ENCODE results near the gene TMEM63C. TPM values are rescaled to one million over a fixed set of nuclear protein-coding genes. Genes with fewer than 3 reads are reported as not detected.

TMEM63C gene
- total and polyA plus RNA-seq, 2 donors: 0.24 to 0.64 TPM

- Histone ChIP-seq H3K36me3 (ENCODE audit: control insufficient read depth in 2 of 2, insufficient read depth in 2 of 2, low read length in 1 of 2) (no peaks in the 10 kb centered on the region), H3K27me3 (ENCODE audit: control insufficient read depth in 2 of 2, insufficient read depth in 1 of 2, low read length in 1 of 2) (peaks cover 0 to 2% of the 10 kb centered on the region in 2 donors), H3K4me1 (ENCODE audit: control insufficient read depth in 2 of 2, insufficient read depth in 2 of 2, low read length in 2 of 2) (no peaks in the 10 kb centered on the region), H3K9me3 (ENCODE audit: control insufficient read depth in 2 of 2, insufficient read depth in 1 of 2, low read length in 1 of 2) (no peaks in the 10 kb centered on the region), H3K4me3 (ENCODE audit: low read length in 2 of 2) (no peak overlapping the region), H3K27ac (ENCODE audit: low read depth in 1 of 2, low read length in 1 of 2) (no peak overlapping the region)
- no peak for DNase-seq (ENCODE audit: low read depth in 6 of 9, low spot score in 9 of 9)
- WGBS: 73% methylated on average over 5 of the region's 5 CpGs
These were observed 22.2 kb downstream of the TMEM63C start for GRCh38 chr14:77203611-77204458.

DNA sequence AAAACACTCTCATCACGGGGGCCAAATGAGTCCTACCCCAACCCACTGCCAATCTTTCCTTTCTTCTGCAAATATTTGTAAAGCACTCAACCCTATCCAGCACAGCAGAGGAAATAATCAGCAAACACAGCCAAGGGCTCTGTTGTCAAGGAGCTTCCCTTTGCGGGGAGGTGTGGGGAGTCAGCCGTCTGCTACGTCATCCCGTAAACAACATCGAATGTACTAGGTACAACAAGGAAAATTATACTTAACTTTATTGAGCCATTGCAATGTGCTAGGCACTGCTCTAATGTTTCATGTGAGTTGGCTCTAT, 22.8 kb downstream of the TMEM63C start:
- Histone ChIP-seq H3K27ac (ENCODE audit: low read depth in 1 of 2, low read length in 1 of 2) (no peak overlapping the region), H3K4me1 (ENCODE audit: control insufficient read depth in 2 of 2, insufficient read depth in 2 of 2, low read length in 2 of 2) (no peaks in the 10 kb centered on the region), H3K9me3 (ENCODE audit: control insufficient read depth in 2 of 2, insufficient read depth in 1 of 2, low read length in 1 of 2) (no peaks in the 10 kb centered on the region), H3K4me3 (ENCODE audit: low read length in 2 of 2) (no peak overlapping the region), H3K27me3 (ENCODE audit: control insufficient read depth in 2 of 2, insufficient read depth in 1 of 2, low read length in 1 of 2) (peaks cover 0 to 2% of the 10 kb centered on the region in 2 donors), H3K36me3 (ENCODE audit: control insufficient read depth in 2 of 2, insufficient read depth in 2 of 2, low read length in 1 of 2) (no peaks in the 10 kb centered on the region)
- no peak for DNase-seq (ENCODE audit: low read depth in 6 of 9, low spot score in 9 of 9)
- 85% methylated on average over 6 of the region's 6 CpGs for WGBS

- no peak for DNase-seq (ENCODE audit: low read depth in 6 of 9, low spot score in 9 of 9)
- Histone ChIP-seq H3K36me3 (ENCODE audit: control insufficient read depth in 2 of 2, insufficient read depth in 2 of 2, low read length in 1 of 2) (no peaks in the 10 kb centered on the region), H3K27me3 (ENCODE audit: control insufficient read depth in 2 of 2, insufficient read depth in 1 of 2, low read length in 1 of 2) (peaks cover 0 to 2% of the 10 kb centered on the region in 2 donors), H3K9me3 (ENCODE audit: control insufficient read depth in 2 of 2, insufficient read depth in 1 of 2, low read length in 1 of 2) (no peaks in the 10 kb centered on the region), H3K27ac (ENCODE audit: low read depth in 1 of 2, low read length in 1 of 2) (no peak overlapping the region), H3K4me1 (ENCODE audit: control insufficient read depth in 2 of 2, insufficient read depth in 2 of 2, low read length in 2 of 2) (no peaks in the 10 kb centered on the region), H3K4me3 (ENCODE audit: low read length in 2 of 2) (no peak overlapping the region)
- WGBS: 97% methylated on average over 1 of the region's 1 CpG
These were observed 23.3 kb downstream of the TMEM63C start for GRCh38 chr14:77204907-77205306.

GRCh38 chr14:77205566-77205965, 24.0 kb downstream of the TMEM63C start:
- no peaks in the 10 kb centered on the region for H3K36me3 ChIP-seq (ENCODE audit: control insufficient read depth in 2 of 2, insufficient read depth in 2 of 2, low read length in 1 of 2)
- no peak for DNase-seq (ENCODE audit: low read depth in 6 of 9, low spot score in 9 of 9)
- no peak overlapping the region for H3K4me3 ChIP-seq (ENCODE audit: low read length in 2 of 2)
- no peak overlapping the region for H3K27ac ChIP-seq (ENCODE audit: low read depth in 1 of 2, low read length in 1 of 2)
- H3K9me3 ChIP-seq (ENCODE audit: control insufficient read depth in 2 of 2, insufficient read depth in 1 of 2, low read length in 1 of 2): no peaks in the 10 kb centered on the region
- H3K4me1 ChIP-seq (ENCODE audit: control insufficient read depth in 2 of 2, insufficient read depth in 2 of 2, low read length in 2 of 2): no peaks in the 10 kb centered on the region
- 80% methylated on average over 4 of the region's 4 CpGs for WGBS
- peaks cover 0 to 2% of the 10 kb centered on the region in 2 donors for H3K27me3 ChIP-seq (ENCODE audit: control insufficient read depth in 2 of 2, insufficient read depth in 1 of 2, low read length in 1 of 2)

- H3K9me3 ChIP-seq (ENCODE audit: control insufficient read depth in 2 of 2, insufficient read depth in 1 of 2, low read length in 1 of 2): no peaks in the 10 kb centered on the region
- H3K27me3 ChIP-seq (ENCODE audit: control insufficient read depth in 2 of 2, insufficient read depth in 1 of 2, low read length in 1 of 2): peaks cover 0 to 2% of the 10 kb centered on the region in 2 donors
- no peaks in the 10 kb centered on the region for H3K36me3 ChIP-seq (ENCODE audit: control insufficient read depth in 2 of 2, insufficient read depth in 2 of 2, low read length in 1 of 2)
- DNase-seq (ENCODE audit: low read depth in 6 of 9, low spot score in 9 of 9): no peak
- WGBS: 93% methylated on average over 2 of the region's 2 CpGs
- no peak overlapping the region for H3K27ac ChIP-seq (ENCODE audit: low read depth in 1 of 2, low read length in 1 of 2)
- no peaks in the 10 kb centered on the region for H3K4me1 ChIP-seq (ENCODE audit: control insufficient read depth in 2 of 2, insufficient read depth in 2 of 2, low read length in 2 of 2)
- no peak overlapping the region for H3K4me3 ChIP-seq (ENCODE audit: low read length in 2 of 2)
These were observed 24.7 kb downstream of the TMEM63C start for GRCh38 chr14:77206261-77206824.

GRCh38 chr14:77206877-77207389, 25.3 kb downstream of the TMEM63C start:
- Histone ChIP-seq H3K27ac (ENCODE audit: low read depth in 1 of 2, low read length in 1 of 2) (no peak overlapping the region), H3K4me1 (ENCODE audit: control insufficient read depth in 2 of 2, insufficient read depth in 2 of 2, low read length in 2 of 2) (no peaks in the 10 kb centered on the region), H3K9me3 (ENCODE audit: control insufficient read depth in 2 of 2, insufficient read depth in 1 of 2, low read length in 1 of 2) (no peaks in the 10 kb centered on the region), H3K4me3 (ENCODE audit: low read length in 2 of 2) (no peak overlapping the region), H3K36me3 (ENCODE audit: control insufficient read depth in 2 of 2, insufficient read depth in 2 of 2, low read length in 1 of 2) (no peaks in the 10 kb centered on the region), H3K27me3 (ENCODE audit: control insufficient read depth in 2 of 2, insufficient read depth in 1 of 2, low read length in 1 of 2) (peaks cover 0 to 2% of the 10 kb centered on the region in 2 donors)
- WGBS: 76% methylated on average over 2 of the region's 2 CpGs
- no peak for DNase-seq (ENCODE audit: low read depth in 6 of 9, low spot score in 9 of 9)

- H3K27me3 ChIP-seq (ENCODE audit: control insufficient read depth in 2 of 2, insufficient read depth in 1 of 2, low read length in 1 of 2): peaks cover 0 to 2% of the 10 kb centered on the region in 2 donors
- H3K4me1 ChIP-seq (ENCODE audit: control insufficient read depth in 2 of 2, insufficient read depth in 2 of 2, low read length in 2 of 2): no peaks in the 10 kb centered on the region
- peak; percentile 19 to 77 (median 48) for DNase-seq (ENCODE audit: low read depth in 6 of 9, low spot score in 9 of 9)
- no peak overlapping the region for H3K4me3 ChIP-seq (ENCODE audit: low read length in 2 of 2)
- 40% methylated on average over 10 of the region's 10 CpGs for WGBS
- no peak overlapping the region for H3K27ac ChIP-seq (ENCODE audit: low read depth in 1 of 2, low read length in 1 of 2)
- no peaks in the 10 kb centered on the region for H3K36me3 ChIP-seq (ENCODE audit: control insufficient read depth in 2 of 2, insufficient read depth in 2 of 2, low read length in 1 of 2)
- H3K9me3 ChIP-seq (ENCODE audit: control insufficient read depth in 2 of 2, insufficient read depth in 1 of 2, low read length in 1 of 2): no peaks in the 10 kb centered on the region
These were observed 26.8 kb downstream of the TMEM63C start for GRCh38 chr14:77208291-77208978.

GRCh38 chr14:77208979-77209318, 27.4 kb downstream of the TMEM63C start:
- H3K27me3 ChIP-seq (ENCODE audit: control insufficient read depth in 2 of 2, insufficient read depth in 1 of 2, low read length in 1 of 2): peaks cover 0 to 2% of the 10 kb centered on the region in 2 donors
- H3K9me3 ChIP-seq (ENCODE audit: control insufficient read depth in 2 of 2, insufficient read depth in 1 of 2, low read length in 1 of 2): no peaks in the 10 kb centered on the region
- no peaks in the 10 kb centered on the region for H3K4me1 ChIP-seq (ENCODE audit: control insufficient read depth in 2 of 2, insufficient read depth in 2 of 2, low read length in 2 of 2)
- no peak for DNase-seq (ENCODE audit: low read depth in 6 of 9, low spot score in 9 of 9)
- H3K36me3 ChIP-seq (ENCODE audit: control insufficient read depth in 2 of 2, insufficient read depth in 2 of 2, low read length in 1 of 2): no peaks in the 10 kb centered on the region
- H3K27ac ChIP-seq (ENCODE audit: low read depth in 1 of 2, low read length in 1 of 2): no peak overlapping the region
- 44% methylated on average over 5 of the region's 5 CpGs for WGBS
- no peak overlapping the region for H3K4me3 ChIP-seq (ENCODE audit: low read length in 2 of 2)

Measured in thymus (tissue), 11 donors.